GM21390 (cell line): ENCODE data around the gene SIK2.
"Not testable (repeated sequence)": the region's sequence is repeated elsewhere in the genome, so short reads cannot be mapped to it uniquely, and the experiment has no call there.

Experiments
- ATAC-seq: cut with Tn5 transposase; IDR thresholded peaks from one replicate; pipeline ENCODE4 v1.9.1; 2021; ENCODE audit not compliant: unreplicated experiment

The SIK2 gene

DNA sequence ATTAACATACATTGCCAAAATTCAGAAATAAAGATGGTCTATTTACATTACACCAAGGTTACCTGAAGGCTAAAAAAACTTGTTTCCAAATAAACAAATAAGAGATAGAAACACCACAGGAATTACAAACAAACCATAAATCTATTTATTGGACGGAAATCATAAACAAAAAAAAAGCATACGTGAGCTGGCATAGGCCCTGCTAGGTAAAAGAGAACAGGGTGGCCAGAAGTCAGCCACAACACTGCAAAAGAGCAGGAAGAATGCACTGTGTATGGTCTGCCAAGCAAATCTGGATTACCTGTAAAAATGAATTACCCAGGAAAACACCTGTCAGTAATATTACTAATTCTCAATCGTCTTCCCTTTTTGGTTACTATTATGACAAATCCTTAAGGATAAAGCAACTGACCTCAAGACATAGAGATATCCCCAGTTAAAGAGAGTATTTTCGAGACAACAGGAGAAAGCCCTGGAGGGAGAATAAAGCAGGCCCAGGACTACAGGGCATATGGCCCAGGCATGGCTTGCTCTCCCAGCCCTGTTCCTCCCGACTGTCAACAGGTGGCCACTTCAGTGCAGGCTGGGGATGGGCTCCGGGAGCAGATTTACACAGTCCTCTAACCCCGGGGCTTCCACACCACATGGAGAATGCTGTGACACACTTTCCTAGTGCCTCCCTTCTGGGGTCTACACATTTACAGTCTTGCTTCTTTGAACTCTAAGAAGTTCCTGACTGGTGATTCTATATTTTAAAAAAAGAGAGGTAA, 146.0 kb downstream of the SIK2 start:
- no peak for ATAC-seq

DNA sequence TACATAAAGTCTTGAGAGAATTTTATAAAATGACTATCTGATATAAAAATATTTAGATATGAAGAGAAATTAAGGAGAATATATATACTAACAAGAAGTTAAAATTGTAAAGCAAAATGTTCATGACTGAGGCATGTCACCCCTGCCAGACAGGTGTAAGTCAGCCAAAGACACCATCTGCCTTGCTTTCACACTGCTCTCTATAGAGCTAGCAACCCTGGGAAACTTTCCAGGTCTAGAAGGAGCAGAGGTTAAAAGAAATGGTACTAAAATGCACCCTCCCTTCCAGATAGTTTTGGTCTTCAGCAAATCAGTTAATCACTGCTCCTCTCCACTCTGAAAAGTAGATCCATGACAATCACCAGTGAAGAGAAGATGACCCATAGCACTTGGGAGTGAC, 147.4 kb downstream of the SIK2 start:
- no peak for ATAC-seq

DNA sequence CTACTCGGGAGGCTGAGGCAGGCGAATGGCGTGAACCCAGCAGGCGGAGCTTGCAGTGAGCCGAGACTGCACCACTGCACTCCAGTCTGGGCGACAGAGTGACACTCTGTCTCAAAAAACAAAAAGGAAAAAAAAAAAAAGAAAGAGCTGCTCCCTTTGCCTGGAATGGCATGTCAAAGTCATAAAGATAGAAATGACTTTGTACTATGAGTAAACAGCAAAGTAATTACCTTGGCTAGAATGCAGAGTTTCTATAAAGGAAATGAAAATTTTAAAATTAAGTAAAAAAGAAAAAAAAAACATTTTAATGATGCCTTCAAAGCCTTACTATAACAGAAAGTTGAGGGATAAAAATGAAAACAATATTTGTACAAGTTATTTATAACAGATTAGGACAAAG, 153.8 kb downstream of the SIK2 start:
- no peak for ATAC-seq

DNA sequence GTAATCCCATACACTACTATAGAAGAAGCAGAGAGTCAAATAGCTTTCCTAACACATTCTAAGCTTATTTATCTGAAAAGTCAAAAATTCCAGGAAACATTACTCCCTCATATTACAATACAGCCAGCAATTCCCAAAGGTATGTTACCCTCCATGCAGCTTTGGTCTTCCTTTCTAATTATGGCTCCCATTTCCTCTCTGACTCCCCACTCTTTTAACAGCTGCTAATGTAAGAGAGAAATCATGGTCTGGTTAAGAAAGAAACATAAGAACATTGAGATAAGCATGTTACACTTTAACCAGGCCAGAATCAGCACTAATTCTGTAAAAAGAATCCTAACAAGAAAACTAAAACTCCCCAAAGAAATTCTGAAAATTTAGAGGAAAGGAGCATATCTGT, 157.1 kb downstream of the SIK2 start:
- ATAC-seq = no peak

DNA sequence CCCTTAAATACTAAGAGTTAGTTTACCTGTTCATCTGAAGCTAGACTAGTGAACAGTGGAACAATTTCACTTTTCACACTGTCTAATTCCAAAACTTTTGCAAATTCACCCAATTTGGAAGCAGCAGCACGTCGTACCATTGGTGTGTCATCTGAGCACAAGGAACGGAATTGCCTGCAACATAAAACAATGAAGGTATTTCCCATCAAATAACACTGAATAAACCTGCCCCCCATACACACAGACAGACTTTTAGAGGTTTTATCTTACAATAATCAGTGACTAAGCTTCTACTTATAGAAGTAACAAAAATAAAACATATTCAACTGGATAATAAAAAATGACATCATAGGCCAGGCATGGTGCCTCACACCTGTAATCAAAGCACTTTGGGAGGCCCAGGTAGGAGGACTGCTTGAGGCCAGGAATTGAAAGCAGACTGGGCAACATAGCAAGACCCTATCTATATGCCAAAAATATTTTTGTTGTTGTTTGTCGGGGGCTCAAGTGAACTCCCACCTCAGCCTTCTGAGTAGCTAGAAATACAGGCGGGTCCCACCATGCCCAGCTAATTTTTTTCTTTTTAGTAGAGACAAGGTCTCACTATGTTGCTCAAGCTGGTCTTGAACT, 157.6 kb downstream of the SIK2 start:
- ATAC-seq = no peak

DNA sequence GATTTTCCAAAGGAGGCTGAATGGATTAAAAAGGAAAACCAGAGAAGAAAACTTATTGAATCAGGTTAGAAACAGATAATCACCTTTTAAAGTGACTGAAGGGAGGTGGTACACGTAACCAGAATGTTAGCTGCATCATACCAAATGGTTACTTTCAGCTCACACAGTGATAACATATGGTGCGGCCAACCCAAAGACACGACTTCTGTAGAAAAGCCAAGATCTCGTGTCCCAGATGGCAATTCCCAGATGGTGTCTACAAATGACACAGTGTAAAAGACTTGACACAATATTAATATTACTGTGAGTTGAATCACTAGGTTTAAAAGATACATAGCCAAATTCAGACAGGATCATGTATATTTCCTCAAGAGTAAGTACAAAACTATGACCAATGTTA, 158.8 kb downstream of the SIK2 start:
- ATAC-seq = no peak

DNA sequence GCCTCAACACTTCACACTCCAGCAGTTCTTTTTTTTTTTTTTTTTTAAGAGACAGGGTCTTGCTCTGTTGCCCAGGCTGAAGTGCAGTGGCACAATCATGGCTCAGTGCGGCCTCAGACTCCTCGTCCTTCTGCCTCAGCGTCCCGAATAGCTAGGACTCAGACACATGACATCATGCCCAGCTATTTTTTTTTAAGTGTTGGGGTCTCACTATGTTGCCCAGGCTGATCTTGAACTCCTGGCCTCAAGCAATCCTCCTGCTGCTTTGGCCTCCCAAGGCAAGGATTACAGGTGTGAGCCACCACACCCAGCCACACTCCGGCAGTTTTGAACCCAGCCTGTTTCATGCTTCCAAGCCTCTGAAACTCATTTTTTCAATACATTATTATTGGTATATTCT, 160.3 kb downstream of the SIK2 start:
- no peak for ATAC-seq

DNA sequence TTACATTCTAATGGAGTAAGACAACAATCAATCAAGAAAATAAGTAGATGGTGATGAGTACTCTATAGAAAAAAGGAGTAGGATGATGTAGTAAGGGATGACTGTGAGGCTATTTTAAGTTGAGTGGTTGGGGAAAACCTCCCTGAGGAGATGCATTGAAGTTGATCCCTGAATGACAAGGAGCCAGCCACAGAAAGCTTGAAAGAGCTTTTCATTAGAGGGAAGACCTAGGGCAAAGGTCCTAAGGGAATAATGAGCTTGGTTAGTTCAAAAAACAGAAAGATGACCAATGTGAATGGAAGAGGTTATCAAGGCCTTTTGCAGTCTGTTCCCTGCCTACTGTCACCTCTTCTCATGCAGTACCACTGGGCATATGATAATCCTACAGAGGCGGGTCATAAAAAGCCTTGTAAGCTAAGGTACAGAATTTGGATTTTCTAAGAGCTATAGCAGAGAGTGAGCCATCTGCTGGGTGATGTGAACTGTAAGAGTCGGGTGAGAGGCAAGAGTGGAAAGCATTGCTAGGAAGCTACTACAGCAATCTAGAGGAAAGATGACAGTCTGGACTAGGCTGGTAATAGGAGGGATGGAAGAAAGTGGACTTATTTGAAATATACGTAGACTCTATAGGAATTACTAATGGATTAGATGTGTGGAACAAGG, 160.9 kb downstream of the SIK2 start:
- ATAC-seq = no peak

DNA sequence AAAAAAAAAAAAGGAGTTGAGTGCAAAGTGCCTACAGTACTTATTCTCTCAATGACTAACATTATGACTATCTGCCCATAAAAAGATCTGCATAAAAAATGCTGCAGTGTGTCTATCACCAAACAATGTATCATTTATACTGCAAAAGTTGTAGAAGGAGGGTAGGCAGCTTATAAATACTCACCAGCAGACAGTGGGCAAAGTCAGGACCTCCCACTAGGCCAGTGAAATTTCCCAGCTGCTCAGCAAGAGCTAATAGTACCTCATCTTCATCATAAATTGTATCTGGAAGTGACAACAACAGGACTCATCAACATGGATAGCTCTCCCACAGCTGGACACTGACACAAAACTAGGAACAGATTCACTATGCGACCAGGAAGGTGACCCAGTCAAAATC, 162.4 kb downstream of the SIK2 start:
- no peak for ATAC-seq

DNA sequence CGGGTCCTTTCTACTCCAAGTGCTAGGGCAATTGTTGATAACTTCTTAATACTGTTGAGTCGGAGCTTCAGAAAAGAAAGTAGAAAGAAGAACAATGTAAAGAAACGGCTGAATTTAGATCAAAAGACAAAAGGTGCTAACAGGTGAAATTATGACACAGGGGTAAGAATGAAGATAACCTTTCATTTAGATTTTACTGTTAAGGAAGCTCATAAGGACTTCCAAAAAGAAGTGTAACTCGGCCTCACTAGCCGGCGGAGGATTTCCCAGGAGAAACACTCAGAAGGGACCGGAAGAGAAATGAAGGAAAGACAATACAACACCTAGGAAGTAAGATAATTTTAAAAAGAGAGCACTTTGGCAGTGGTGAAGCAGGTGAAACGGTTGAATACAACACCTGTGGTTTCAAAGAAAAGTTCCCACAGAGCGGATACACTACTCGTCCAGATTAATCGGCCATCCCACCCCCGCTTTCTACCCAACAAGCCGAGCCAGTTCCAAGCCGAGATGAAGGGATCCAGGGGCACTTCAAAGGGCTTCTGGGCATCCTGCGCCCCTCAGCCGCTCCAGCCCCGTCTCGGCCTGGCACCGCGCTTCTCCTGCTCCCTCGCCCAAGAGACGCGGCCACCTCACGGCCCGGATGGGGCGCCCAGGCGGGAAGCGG, 163.2 kb downstream of the SIK2 start:
- peak; percentile 35 for ATAC-seq

DNA sequence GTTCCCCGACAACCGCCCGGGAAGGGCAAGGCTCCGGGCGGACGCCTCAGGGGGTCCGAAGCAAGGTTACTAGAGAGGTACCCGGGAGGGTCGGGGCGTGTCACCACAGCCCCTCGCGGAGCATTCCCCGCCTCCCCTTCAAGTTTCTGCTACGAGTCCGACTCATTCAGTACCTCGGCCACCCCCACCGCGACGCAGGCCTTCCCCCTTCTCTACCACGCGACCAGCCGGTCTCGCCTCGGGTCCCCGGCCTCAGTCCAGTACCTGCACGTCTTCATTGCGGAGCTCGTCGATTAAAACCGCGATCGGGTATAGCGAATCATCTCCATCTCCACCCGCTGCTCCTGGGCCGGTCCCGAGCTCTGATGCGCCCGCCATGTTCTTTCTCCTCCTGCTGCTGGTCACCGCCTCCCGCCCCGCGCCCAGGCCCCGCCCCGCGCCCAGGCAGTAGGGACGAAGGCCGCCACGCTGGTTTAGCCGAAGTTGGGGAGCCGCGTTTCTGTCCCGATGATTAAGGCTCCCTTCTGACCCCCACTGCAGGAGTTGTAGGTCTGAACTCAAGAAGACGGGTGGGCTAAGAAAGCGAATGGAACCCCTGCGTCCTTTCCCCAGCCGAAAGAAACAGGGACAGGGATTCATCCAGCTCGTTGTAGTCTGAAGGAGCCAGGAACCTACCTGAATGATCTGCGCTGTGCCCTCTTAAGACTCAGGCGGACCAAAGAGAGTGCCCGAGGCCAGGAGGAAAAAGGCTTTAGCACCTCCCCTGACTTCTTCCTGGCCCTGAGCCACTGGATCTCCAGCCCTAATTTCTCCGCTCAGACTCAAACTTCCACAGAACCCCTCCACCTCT, 164.0 kb downstream of the SIK2 start, which contains the start of gene PPP2R1B:
TSS of gene PPP2R1B (minus strand) at position 406 of the 850 bp plus-strand sequence. CDS start at position 378, 28 bp downstream.
- ATAC-seq = peak; percentile 90

DNA sequence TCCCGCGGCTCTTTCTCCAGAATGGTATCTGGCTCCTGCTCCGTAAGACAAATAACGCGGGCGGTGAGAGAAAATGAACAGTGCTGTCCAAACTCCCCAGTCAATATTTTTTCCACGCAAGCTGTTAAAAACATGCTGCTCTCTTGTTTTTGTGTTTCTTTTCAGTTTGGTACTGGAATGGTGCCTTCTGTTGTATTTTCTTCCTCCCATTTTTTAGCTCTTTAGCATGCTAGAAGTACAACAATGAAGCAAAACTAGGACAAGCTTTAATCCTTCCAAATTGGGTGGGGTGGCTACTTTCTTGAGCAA, 164.5 kb downstream of the SIK2 start:
- ATAC-seq = peak; percentile 12

DNA sequence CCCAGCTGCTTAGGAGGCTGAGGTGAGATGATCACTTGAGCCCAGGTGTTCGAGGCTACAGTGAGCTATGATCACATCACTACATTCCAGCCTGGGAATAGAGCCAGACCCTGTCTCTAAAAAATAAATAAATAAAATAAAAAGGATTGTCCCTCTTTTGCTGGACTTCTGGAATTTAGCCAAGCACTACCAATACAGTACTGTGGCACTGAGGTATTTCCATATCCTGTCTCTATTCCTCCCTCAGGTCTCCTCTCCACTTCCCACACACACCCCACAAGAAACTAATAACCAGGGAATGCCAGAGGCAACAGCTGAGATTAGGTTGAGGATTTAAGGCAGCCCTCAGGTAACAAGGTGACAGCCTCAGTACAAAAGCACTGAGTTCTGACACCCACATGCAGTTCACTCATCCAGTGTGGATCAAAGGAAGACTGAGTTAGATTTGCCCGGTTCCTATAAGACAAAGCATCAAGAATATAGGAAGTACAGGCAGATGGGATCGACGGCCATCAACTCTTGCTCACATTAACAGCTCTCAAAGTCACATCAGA, 168.4 kb downstream of the SIK2 start:
- no peak for ATAC-seq

DNA sequence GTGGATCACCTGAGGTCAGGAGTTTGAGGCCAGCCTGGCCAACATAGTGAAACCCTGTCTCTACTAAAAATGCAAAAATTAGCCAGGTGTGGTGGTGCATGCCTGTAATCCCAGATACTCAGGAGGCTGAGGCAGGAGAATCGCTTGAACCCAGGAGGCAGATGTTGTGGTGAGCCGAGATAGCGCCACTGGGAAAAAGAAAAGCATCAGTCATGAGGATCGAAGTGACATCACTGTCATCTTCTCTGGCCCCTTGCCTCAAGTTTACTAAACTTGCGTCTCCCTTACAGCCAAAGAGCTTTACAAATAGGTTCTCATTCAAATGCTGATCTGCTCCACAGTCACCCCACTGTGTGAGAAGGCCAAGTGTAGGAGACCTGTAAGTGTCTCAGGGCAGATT, 169.0 kb downstream of the SIK2 start:
- ATAC-seq = not testable (repeated sequence)

DNA sequence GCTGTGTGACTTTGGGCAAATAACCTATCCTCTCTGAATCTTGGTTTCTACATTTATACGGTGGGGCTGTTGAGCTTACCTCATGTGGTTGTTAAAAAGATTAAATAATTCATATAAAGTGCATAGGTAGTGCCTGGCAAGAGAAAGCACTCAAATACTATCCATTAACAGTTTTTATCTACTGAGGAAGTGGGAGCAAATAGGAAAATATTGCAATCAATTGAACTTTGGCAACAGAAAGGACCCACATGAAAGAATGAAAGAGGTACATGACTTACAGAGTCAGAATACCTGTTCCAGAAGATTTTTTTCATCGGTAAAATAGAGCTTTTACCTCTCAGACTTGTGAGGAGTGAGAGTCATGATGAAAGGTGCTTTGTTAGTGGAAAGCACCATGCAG, 170.3 kb downstream of the SIK2 start:
- no peak for ATAC-seq

DNA sequence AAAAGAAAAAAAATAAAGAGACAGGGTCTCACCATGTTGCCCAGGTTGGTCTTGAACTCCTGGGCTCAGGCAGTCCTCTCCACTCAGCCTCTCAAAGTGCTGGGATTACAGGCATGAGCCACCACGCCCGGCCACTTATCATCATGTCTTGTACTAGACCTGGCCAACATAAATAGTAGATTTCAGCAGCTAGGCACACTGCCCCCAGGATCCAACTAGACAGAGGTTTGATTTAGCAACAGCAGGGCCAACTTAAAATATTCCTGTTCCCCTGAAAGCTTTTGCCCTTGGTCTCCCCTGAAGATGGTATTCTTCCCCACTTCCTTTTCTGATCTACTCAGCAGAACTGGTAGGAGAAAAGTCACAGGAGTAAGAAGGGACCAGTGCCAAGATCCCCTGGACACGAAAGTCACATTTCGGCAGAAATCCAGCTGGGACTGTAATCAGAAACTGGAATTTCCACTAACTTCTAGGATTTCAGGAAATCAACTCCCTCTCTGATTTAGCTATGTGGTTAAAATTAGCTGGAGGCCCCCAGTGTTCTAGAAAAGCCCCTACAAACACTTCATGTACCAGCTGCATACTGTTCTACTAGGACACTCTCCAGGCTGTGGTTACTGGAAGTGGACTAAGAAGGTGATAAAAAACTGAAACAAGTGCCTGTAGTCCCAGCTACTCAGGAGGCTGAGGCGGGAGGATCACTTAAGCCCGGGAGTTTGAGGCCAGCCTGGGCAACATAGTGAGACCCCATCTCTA, 172.9 kb downstream of the SIK2 start:
- ATAC-seq = no peak

DNA sequence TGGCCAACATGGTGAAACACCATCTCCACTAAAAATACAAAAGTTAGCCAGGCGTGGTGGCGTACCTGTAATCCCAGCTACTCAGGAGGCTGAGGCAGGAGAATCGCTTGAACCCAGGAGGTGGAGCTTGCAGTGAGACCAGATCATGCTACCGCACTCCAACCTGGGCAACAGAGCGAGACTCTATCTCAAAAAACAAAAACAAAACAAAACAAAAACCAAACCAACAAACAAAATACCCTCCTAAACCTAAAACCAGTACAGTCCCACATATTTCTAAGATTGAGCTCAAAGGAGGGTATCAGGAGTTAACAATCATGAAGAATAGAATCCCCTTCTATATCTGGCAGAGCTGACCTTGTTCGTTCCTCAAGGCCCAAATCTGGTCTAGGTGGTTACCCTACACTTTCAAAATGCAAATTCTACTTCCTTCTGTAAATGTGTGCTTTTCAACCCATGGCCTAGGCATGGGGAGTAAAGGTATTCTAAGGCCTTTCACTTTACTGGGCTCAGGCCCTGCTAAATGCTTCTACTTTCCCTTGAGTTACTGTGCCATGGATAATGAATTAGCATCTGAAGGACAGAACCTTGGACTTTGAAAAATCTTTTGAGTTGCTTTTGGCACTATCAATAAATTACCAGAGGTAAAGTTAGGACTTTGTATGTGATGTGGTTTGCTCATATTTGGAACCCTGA, 174.3 kb downstream of the SIK2 start:
- ATAC-seq = peak; percentile 99

DNA sequence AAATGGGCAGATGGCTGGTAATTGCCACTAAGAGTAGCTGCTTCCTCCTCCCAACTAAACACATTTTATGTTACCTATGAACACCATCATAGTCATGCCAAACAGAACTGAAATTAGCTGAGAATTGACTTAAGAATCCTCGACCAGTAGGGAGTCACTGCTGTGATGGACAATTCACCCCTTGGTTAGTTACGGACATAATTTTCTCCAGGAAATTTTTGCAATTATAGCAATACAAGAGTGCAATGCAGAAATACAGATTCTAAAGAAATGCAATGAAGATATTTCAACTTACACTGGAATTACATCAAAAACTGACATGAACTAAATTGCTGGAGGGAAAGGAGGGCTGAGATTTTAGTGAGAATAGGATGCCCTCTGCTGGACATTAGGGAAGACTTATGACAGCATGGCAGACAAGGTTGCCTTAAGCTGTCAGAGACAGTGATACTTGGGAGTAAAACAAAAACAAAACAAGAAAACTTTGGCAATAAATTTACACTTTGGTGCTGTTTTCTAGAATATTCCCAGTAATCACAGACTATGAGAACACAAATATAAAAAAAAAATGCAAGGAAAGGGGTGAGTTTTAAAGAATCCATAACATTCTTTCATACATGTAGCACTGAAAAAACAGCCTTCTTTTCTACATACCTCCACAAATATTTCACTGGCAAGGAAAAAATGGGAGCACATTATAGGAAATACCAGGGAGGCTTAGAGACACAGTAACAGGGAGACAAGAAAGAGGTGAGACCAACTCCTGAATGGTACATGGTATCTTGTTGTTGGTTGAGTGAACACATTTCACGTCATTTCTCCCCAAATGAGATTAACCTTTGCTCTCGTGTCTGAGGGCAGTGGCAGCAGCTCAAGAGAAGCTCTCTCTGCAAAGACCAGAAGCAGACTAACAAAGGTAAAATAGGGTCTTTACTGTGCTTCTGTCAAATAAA, 175.1 kb downstream of the SIK2 start:
- ATAC-seq = peak; percentile 50
